ENCODE measurements around the gene ZNF22. TPM values are rescaled to one million over a fixed set of nuclear protein-coding genes. Genes with fewer than 3 reads are reported as not detected.

Gene ZNF22
- total RNA-seq, 1 donor from 2014 or later, result 7.0 TPM

GRCh38 chr10:45015590-45015989, 14.9 kb downstream of the ZNF22 start:
- no peak for ATAC-seq

- ATAC-seq, result no peak
Measured at GRCh38 chr10:45023426-45023825, 22.7 kb downstream of the ZNF22 start.

GRCh38 chr10:45034301-45034700, 33.6 kb downstream of the ZNF22 start:
- ATAC-seq, result no peak

- ATAC-seq, result no peak
Measured at GRCh38 chr10:45035673-45036072, 35.0 kb downstream of the ZNF22 start.

- no peak for ATAC-seq
Measured at GRCh38 chr10:45040921-45041542, 40.3 kb downstream of the ZNF22 start.

- no peak for ATAC-seq
Measured at GRCh38 chr10:45044290-45044689, 43.6 kb downstream of the ZNF22 start.

GRCh38 chr10:45050551-45051235, 50.0 kb downstream of the ZNF22 start:
- ATAC-seq, result no peak

- ATAC-seq, result no peak
Measured at GRCh38 chr10:45052700-45053099, 52.0 kb downstream of the ZNF22 start.

GRCh38 chr10:45053569-45054100, 52.9 kb downstream of the ZNF22 start:
- ATAC-seq, result no peak

Other genes starting within 250 kb of the ZNF22 start
- not detected for gene TMEM72, start 89.6 kb upstream of the ZNF22 start, total RNA-seq
- 2.3 TPM for gene RASSF4, start 41.1 kb upstream of the ZNF22 start, total RNA-seq
- 3.3 TPM for gene DEPP1, start 22.1 kb upstream of the ZNF22 start, total RNA-seq